T-cell (primary cell): ENCODE measurements around the gene HOXA10. TPM values are rescaled to one million over a fixed set of nuclear protein-coding genes. Genes with fewer than 3 reads are reported as not detected.
A peak's percentile ranks its signal among the peaks of the same experiment; 100 is the strongest.

Source experiments
- ATAC-seq, 4 experiments: fragments of 200-7000 bp in 3 of 4; fragments of 150-1000 bp in 1 of 4; cut with Tn5 transposase; replicated peaks in 1 of 4; 1 replicate in 3 of 4; 2 replicates in 1 of 4; pipeline ENCODE4 v1.10.0; 2021; ENCODE audit warnings: moderate library complexity in 3 of 4, mild to moderate bottlenecking in 2 of 4, moderate number of reproducible peaks in 1 of 4
- CTCF ChIA-PET, 2 donors: fragments of 300-600 bp; sonication (Branson Sonifier 250); formaldehyde crosslinking; loops; one replicate each; lab custom pipeline; 2022; ENCODE audit warnings: antibody characterized with exemption in 2 of 2; lab: Charles Lee
- POLR2A ChIA-PET, 2 donors: fragments of 300-600 bp; sonication (Branson Sonifier 250); formaldehyde crosslinking; loops; one replicate each; lab custom pipeline; 2022; ENCODE audit warnings: antibody characterized with exemption in 2 of 2; lab: Charles Lee
- DNase-seq, 35 experiments: peaks; one replicate each; pipeline versions ENCODE4 v3.0.0 to v3.0.0-alpha.2; 2013 to 2023
- H3K27ac ChIP-seq: one replicate; pipeline ENCODE4 v1.5.1; 2013; ENCODE audit warnings: low read length
- H3K27me3 ChIP-seq, 2 experiments: replicated peaks in 1 of 2; 1 replicate in 1 of 2; 2 replicates in 1 of 2; pipeline versions ENCODE4 v1.6.1 to v1.7.0; 2013; ENCODE audit warnings: low read length in 1 of 2, mixed read lengths in 1 of 2; ENCODE audit not compliant: control insufficient read depth in 2 of 2, insufficient read depth in 2 of 2; ENCODE audit errors: extremely low read depth in 1 of 2
- H3K36me3 ChIP-seq, 2 donors: 1 replicate in 1 of 2; 2 replicates in 1 of 2; pipeline versions ENCODE4 v1.6.1 to v1.7.0; 2013; ENCODE audit warnings: low read length in 1 of 2; ENCODE audit not compliant: control insufficient read depth in 2 of 2, insufficient read depth in 1 of 2; ENCODE audit errors: extremely low read depth in 1 of 2
- H3K4me1 ChIP-seq, 2 experiments: 1 replicate in 1 of 2; 2 replicates in 1 of 2; pipeline versions ENCODE4 v1.6.1 to v1.7.0; 2013; ENCODE audit warnings: low read length in 2 of 2, mixed read lengths in 1 of 2; ENCODE audit not compliant: insufficient read depth in 2 of 2, control insufficient read depth in 1 of 2; ENCODE audit errors: extremely low read depth in 1 of 2
- H3K4me3 ChIP-seq, 2 donors: 1 replicate in 1 of 2; 2 replicates in 1 of 2; pipeline versions ENCODE4 v1.5.1 to v1.7.0; 2013; ENCODE audit warnings: mild to moderate bottlenecking in 2 of 2, low read length in 1 of 2, moderate library complexity in 1 of 2; ENCODE audit not compliant: control insufficient read depth in 1 of 2; ENCODE audit errors: extremely low read depth in 1 of 2
- H3K9me3 ChIP-seq: 2 replicates; pipeline ENCODE4 v1.7.0; 2013
- H3K27ac Mint-ChIP-seq, 2 donors: one replicate each; pipeline ENCODE4 v1.8.0; 2020 to 2021; ENCODE audit warnings: mild to moderate bottlenecking in 2 of 2, mixed read lengths in 2 of 2
- H3K27me3 Mint-ChIP-seq, 2 donors: one replicate each; pipeline ENCODE4 v1.8.0; 2021 to 2022; ENCODE audit warnings: mixed read lengths in 2 of 2
- H3K36me3 Mint-ChIP-seq: one replicate; pipeline ENCODE4 v1.8.0; 2021; ENCODE audit warnings: mixed read lengths
- H3K4me1 Mint-ChIP-seq, 3 donors: one replicate each; pipeline ENCODE4 v1.8.0; 2020 to 2022; ENCODE audit warnings: mixed read lengths in 3 of 3, mild to moderate bottlenecking in 1 of 3
- H3K4me3 Mint-ChIP-seq, 3 donors: one replicate each; pipeline ENCODE4 v1.8.0; 2020 to 2022; ENCODE audit warnings: mild to moderate bottlenecking in 3 of 3, mixed read lengths in 3 of 3, moderate library complexity in 3 of 3
- H3K9me3 Mint-ChIP-seq, 3 donors: one replicate each; pipeline ENCODE4 v1.8.0; 2020 to 2022; ENCODE audit warnings: mixed read lengths in 3 of 3
- WGBS: methylation state at CpG from one replicate; pipeline ENCODE4 v1.1.5; 2013; ENCODE audit warnings: missing lambda C conversion rate; ENCODE audit not compliant: insufficient coverage; 5-methylcytosine and 5-hydroxymethylcytosine counted together
- total RNA-seq, 35 experiments: library from RNA in 6 of 35; stranded (reverse) in 6 of 35; fragments of 120-200 nt in 1 of 35; gene quantifications; one replicate each; pipeline versions ENCODE4 v1.2.1 to v1.2.4 and lab custom pipeline; 2013 to 2026

Gene HOXA10
- total RNA-seq, 5 donors from 2014 or later (not counting 1 experiment from before 2014, with no cell fraction given), result 0.36 to 0.75 (median 0.51) TPM; not detected in 2

DNA sequence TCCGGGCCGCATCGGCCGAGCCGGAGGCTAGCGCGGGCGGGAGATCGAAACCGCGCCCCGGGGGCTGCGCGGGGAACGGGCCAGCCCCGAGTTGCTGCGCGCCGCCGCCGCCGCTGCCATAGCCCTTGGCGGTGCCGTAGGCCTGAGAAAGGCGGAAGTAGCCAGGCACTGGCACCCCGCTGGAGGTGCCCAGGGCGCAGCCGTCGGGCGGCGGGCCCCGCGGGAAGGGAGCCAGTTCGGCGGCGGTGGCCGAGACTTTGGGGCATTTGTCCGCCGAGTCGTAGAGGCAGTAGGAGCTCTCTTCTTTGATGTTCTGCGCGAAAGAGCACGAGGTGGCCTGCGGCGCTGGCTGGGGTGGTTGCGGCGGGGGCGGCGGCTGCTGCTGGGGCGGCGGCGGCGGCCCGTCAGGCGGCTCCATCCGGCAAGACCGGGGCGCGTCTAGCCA lies 587 bp downstream of the HOXA10 start:
- peak; percentile 68 to 75 (median 70) for ATAC-seq
- Mint-ChIP-seq H3K4me1 (peaks cover 21 to 33% (median 30%) of the 10 kb centered on the region in 3 donors), H3K36me3 (no peaks in the 10 kb centered on the region), H3K27me3 (peaks cover 43 to 78% of the 10 kb centered on the region in 2 donors), H3K9me3 (no peaks in the 10 kb centered on the region), H3K27ac (no peak overlapping the region), H3K4me3 (peak overlapping the region in 1 of 3 donors; percentile 46)
- Histone ChIP-seq H3K4me1 (peaks cover 13 to 51% of the 10 kb centered on the region in 2 experiments), H3K9me3 (no peaks in the 10 kb centered on the region), H3K27me3 (peaks cover 6 to 88% of the 10 kb centered on the region in 2 experiments), H3K36me3 (no peaks in the 10 kb centered on the region), H3K4me3 (peak overlapping the region in 1 of 2 donors; percentile 79), H3K27ac (no peak overlapping the region)
- CTCF ChIA-PET, result interaction anchor here (0.6 to 1.5 kb wide), 4 partner anchors 23 to 476 kb away, joined by 3 to 7 read pairs (median 5); no protein-coding TSS in a partner anchor
- peak in 7 of 35 experiments; percentile 9 to 56 (median 36) for DNase-seq
- POLR2A ChIA-PET, result interaction anchor here in 1 of 2 donors (0.6 kb wide), 1 partner anchor 10 kb away, joined by 4 read pairs; no protein-coding TSS in a partner anchor
- 1% methylated on average over 59 of the region's 59 CpGs for WGBS

DNA sequence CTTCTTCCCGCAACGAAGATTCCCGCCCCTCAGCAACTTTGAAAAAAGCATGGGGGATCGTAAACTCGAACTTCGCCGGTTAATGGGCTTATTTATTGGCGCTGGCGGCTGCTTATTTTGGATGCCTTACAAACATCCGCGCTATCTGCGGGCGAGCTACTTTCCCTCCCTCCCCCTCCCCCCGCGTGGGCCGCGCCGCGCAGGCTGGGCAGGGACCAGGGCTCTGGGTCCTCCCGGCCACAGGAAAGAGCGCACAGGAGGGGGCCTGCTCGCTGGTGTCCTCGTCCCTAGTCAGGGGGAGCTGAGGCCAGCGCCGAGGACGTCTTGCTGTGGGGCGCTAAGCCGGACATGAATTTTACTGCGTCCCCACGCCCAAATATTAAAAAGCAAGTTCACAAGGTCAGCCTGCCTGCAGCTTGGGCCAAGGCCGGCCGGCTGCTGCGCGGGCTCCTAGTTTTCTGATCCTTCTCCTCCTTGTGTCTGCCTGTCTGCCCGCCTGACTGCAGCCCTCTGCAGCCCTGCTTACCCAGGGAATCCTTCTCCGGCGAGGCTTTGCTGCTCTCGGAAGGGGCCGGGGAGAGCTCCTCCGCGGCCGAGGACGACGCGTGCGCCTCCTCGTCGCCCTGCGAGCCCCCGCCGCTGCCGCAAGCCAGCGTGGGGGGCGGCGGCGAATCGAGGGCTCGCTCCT lies 1.2 kb downstream of the HOXA10 start:
- H3K36me3 Mint-ChIP-seq, result no peaks in the 10 kb centered on the region
- CTCF ChIA-PET, result interaction anchor here (0.6 to 1.5 kb wide), 5 partner anchors 23 to 1308 kb away, joined by 3 to 7 read pairs (median 4); no protein-coding TSS in a partner anchor
- peaks cover 10 to 91% of the 10 kb centered on the region in 2 experiments for H3K27me3 ChIP-seq
- H3K27ac ChIP-seq, result no peak overlapping the region
- no peaks in the 10 kb centered on the region for H3K9me3 ChIP-seq
- POLR2A ChIA-PET, result interaction anchor here in 1 of 2 donors (0.6 kb wide), 1 partner anchor 10 kb away, joined by 4 read pairs; no protein-coding TSS in a partner anchor
- H3K36me3 ChIP-seq, result no peaks in the 10 kb centered on the region
- ATAC-seq, result peak; percentile 21 to 40 (median 30)
- peak in 6 of 35 experiments; percentile 2 to 26 (median 16) for DNase-seq
- peak overlapping the region in 2 of 3 donors; percentile 21 to 72 for H3K4me3 Mint-ChIP-seq
- no peak overlapping the region for H3K27ac Mint-ChIP-seq
- H3K4me1 Mint-ChIP-seq, result peaks cover 24 to 35% (median 34%) of the 10 kb centered on the region in 3 donors
- no peaks in the 10 kb centered on the region for H3K9me3 Mint-ChIP-seq
- H3K4me3 ChIP-seq, result peak overlapping the region; percentile 33 to 79
- peaks cover 13 to 56% of the 10 kb centered on the region in 2 experiments for H3K4me1 ChIP-seq
- H3K27me3 Mint-ChIP-seq, result peaks cover 46 to 78% of the 10 kb centered on the region in 2 donors
- 1% methylated on average over 49 of the region's 58 CpGs for WGBS

DNA sequence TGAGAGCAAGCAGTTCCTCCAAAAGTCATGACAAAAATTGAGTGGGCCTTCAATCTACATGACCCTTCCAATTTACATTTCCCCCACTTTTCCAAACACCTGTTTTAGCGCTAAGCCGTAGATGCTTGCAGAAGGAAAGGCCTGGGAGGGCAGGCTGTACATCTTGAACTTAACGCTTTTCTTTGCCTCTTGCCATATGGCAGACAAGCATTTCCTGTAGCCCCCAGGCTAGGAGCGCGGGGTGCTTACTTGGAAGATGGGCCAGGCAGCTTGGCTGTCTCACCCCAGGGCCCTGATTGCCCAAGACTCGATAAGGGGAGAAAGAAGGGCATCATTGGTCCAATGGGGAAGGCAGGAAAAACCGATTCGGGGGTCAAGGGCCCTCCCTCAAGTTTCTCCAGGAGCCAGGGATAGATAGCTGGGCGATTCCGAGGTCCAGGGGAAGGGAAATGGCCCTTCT lies 1.8 kb downstream of the HOXA10 start:
- Mint-ChIP-seq H3K27me3 (peaks cover 46 to 78% of the 10 kb centered on the region in 2 donors), H3K36me3 (no peaks in the 10 kb centered on the region), H3K4me1 (peaks cover 24 to 35% (median 34%) of the 10 kb centered on the region in 3 donors), H3K27ac (peak overlapping the region in 1 of 2 donors; percentile 31), H3K4me3 (peak overlapping the region; percentile 35 to 72 (median 58)), H3K9me3 (no peaks in the 10 kb centered on the region)
- Histone ChIP-seq H3K27me3 (peaks cover 16 to 91% of the 10 kb centered on the region in 2 experiments), H3K9me3 (no peaks in the 10 kb centered on the region), H3K36me3 (no peaks in the 10 kb centered on the region), H3K4me1 (peaks cover 13 to 56% of the 10 kb centered on the region in 2 experiments), H3K27ac (no peak overlapping the region), H3K4me3 (peak overlapping the region in 1 of 2 donors; percentile 79)
- ChIA-PET POLR2A (no interaction called here), CTCF (interaction anchor here (1.2 to 1.5 kb wide), 3 partner anchors 10 to 24 kb away, joined by 3 to 7 read pairs (median 6); no protein-coding TSS in a partner anchor)
- DNase-seq (peak in 6 of 35 experiments; percentile 1 to 23 (median 10)), ATAC-seq (no peak)
- WGBS, result 11% methylated on average over 5 of the region's 10 CpGs

DNA sequence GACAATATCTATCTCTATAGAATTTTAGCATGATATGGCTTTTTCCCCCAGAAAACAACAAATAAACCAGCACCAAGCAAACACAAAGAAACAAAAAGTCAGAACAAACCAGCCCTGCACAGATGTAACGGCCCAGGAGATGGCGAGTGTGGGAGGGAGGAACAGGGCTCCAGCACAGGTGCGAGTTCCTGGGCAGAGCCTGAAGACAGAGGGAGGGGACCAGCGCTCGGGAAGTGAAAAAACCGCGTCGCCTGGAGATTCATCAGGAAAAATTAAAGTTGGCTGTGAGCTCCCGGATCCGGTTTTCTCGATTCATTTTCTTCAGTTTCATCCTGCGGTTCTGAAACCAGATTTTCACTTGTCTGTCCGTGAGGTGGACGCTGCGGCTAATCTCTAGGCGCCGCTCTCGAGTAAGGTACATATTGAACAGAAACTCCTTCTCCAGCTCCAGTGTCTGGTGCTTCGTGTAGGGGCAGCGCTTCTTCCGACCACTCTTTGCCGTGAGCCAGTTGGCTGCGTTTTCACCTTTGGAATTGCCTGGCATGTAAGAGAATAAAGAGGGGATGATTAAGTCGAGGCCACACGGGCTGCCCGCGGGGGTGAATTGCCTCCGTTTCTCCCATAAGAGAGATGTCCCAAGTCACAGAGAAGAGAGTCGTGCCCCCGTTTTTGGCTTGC lies 2.3 kb downstream of the HOXA10 start:
- CTCF ChIA-PET, result interaction anchor here in 1 of 2 donors (0.7 to 1.2 kb wide), 2 partner anchors 9 to 482 kb away, joined by 3 read pairs; no protein-coding TSS in a partner anchor
- Mint-ChIP-seq H3K36me3 (no peaks in the 10 kb centered on the region), H3K9me3 (no peaks in the 10 kb centered on the region), H3K4me3 (peak overlapping the region; percentile 35 to 72 (median 58)), H3K4me1 (peaks cover 27 to 40% (median 39%) of the 10 kb centered on the region in 3 donors), H3K27me3 (peaks cover 51 to 78% of the 10 kb centered on the region in 2 donors), H3K27ac (peak overlapping the region in 1 of 2 donors; percentile 50)
- WGBS, result 8% methylated on average over 28 of the region's 30 CpGs
- DNase-seq (peak in 2 of 35 experiments; percentile 13 to 32), ATAC-seq (no peak)
- H3K4me1 ChIP-seq, result peaks cover 13 to 61% of the 10 kb centered on the region in 2 experiments
- H3K36me3 ChIP-seq, result no peaks in the 10 kb centered on the region
- peak overlapping the region in 1 of 2 donors; percentile 11 for H3K4me3 ChIP-seq
- POLR2A ChIA-PET, result no interaction called here
- no peaks in the 10 kb centered on the region for H3K9me3 ChIP-seq
- H3K27ac ChIP-seq, result no peak overlapping the region
- H3K27me3 ChIP-seq, result peaks cover 17 to 91% of the 10 kb centered on the region in 2 experiments

DNA sequence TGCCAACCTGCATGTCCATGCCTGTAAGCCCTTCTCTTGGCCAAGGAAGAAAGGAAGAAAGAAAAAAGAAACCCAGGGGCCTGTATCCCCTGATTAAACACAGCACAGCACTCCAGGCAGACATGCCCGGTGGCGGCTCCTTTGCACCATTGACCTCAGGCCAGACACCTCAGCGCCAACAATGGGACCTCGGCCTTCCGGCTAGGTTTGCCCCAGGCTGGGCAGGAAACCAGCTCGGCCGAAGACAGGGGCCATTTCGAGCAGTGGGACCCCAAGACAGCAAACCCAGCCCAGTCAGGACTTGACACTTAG lies 2.8 kb downstream of the HOXA10 start:
- peak overlapping the region in 1 of 3 donors; percentile 72 for H3K4me3 Mint-ChIP-seq

More for the DNA sequence above, 2.8 kb downstream of the HOXA10 start:
- POLR2A ChIA-PET, result no interaction called here
- Histone ChIP-seq H3K27ac (no peak overlapping the region), H3K36me3 (no peaks in the 10 kb centered on the region), H3K9me3 (no peaks in the 10 kb centered on the region), H3K4me1 (peaks cover 15 to 66% of the 10 kb centered on the region in 2 experiments), H3K4me3 (no peak overlapping the region), H3K27me3 (peaks cover 17 to 91% of the 10 kb centered on the region in 2 experiments)
- H3K27ac Mint-ChIP-seq, result peak overlapping the region in 1 of 2 donors; percentile 50
- ATAC-seq (no peak), DNase-seq (no peak)
- 16% methylated on average over 8 of the region's 8 CpGs for WGBS
- H3K9me3 Mint-ChIP-seq, result no peaks in the 10 kb centered on the region
- CTCF ChIA-PET, result interaction anchor here in 1 of 2 donors (0.7 to 1.2 kb wide), 2 partner anchors 9 to 481 kb away, joined by 3 read pairs; no protein-coding TSS in a partner anchor
- peaks cover 29 to 41% (median 40%) of the 10 kb centered on the region in 3 donors for H3K4me1 Mint-ChIP-seq
- H3K27me3 Mint-ChIP-seq, result peaks cover 55 to 78% of the 10 kb centered on the region in 2 donors
- no peaks in the 10 kb centered on the region for H3K36me3 Mint-ChIP-seq
